ENCODE measurements around the gene CD300C.

Gene CD300C

DNA sequence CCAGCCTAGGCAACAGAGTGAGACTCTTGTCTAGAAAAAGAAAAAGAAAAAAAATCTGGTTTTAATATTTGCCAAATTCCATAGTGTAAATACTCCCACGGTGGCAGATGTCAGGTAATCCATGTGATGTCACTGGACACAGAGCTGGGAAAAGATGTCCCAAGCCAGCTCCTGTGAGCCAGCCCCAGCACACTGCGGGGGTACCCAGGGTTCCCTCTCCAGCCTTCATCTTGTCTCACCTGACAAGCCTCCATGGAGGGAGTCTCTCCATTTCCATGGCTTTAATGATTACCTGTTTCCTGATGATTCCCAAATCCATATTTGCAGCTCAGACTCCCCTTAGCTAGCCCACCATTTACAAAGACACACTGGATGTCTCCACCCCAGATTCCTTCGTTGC, 19.2 kb downstream of the CD300C start (continued):
- no peak for TF ChIP-seq ZBTB8A (tag by site-specific recombination; IDR thresholded peaks at IDR 0.05)
- TF ChIP-seq SP7 (tag by site-specific recombination; IDR thresholded peaks at IDR 0.05) = no peak
- TF ChIP-seq MEIS1 (CRISPR knock-in tag; IDR thresholded peaks at IDR 0.05; ENCODE audit: borderline replicate concordance) = no peak

DNA sequence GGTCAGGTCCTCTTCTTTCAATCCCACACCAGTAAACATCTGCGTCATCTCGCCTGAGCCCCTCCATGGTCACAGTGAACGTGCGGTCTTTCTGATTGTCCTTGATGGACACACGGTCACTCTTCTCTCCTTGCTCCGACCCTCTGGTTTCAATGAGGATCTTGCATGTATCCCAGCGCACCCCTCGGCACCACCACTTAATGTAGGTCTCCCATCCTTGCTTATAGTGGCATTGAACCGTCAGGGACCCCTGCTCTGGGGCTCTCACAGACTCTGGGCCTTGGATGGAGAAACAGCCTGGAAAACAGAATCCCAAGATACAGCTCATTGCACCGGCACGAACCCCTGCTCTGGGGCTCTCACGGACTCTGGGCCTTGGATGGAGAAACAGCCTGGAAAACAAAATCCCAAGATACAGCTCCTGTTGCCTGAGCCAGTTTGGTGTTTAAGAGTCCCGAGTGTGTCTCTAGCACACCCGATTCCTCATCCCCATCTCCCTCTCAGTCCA, 20.1 kb downstream of the CD300C start:
- CTCF ChIA-PET = interaction anchor here (0.7 kb wide), 1 partner anchor 84 kb away, joined by 4 read pairs; no protein-coding TSS in a partner anchor

DNA sequence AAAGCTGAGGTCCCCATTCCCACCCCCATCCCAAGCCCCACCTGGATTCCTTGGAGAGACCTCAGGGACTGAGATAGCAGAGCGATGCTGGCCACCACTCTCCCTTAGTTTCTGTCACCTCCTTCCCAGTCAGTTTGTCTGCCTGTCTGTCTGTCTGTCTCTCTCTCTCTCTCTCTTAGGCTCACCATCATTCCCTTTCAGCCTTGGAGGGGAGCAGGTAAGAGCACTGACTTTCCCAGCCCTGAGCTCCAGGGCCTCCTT, 20.5 kb downstream of the CD300C start:
- no peak overlapping the region for H3K4me3 ChIP-seq (ENCODE audit: low read depth, low read length)
- H3K27ac ChIP-seq (ENCODE audit: extremely low read depth, low read depth, low read length) = no peak overlapping the region
- ChIA-PET POLR2A (no interaction called here), CTCF (interaction anchor here (0.7 kb wide), 1 partner anchor 85 kb away, joined by 4 read pairs; no protein-coding TSS in a partner anchor)
- no peaks in the 10 kb centered on the region for H3K4me1 ChIP-seq (ENCODE audit: control insufficient read depth, insufficient read depth, low read length)
- no peaks in the 10 kb centered on the region for H3K9me3 ChIP-seq (ENCODE audit: control insufficient read depth, insufficient read depth, low read depth, low read length)
- H3K36me3 ChIP-seq (ENCODE audit: control insufficient read depth in 2 of 2, insufficient read depth in 1 of 2, low read length in 2 of 2) = no peaks in the 10 kb centered on the region
- TF ChIP-seq ZIC2 (tag by site-specific recombination; IDR thresholded peaks at IDR 0.05) = no peak
- TF ChIP-seq, protein P1, sequence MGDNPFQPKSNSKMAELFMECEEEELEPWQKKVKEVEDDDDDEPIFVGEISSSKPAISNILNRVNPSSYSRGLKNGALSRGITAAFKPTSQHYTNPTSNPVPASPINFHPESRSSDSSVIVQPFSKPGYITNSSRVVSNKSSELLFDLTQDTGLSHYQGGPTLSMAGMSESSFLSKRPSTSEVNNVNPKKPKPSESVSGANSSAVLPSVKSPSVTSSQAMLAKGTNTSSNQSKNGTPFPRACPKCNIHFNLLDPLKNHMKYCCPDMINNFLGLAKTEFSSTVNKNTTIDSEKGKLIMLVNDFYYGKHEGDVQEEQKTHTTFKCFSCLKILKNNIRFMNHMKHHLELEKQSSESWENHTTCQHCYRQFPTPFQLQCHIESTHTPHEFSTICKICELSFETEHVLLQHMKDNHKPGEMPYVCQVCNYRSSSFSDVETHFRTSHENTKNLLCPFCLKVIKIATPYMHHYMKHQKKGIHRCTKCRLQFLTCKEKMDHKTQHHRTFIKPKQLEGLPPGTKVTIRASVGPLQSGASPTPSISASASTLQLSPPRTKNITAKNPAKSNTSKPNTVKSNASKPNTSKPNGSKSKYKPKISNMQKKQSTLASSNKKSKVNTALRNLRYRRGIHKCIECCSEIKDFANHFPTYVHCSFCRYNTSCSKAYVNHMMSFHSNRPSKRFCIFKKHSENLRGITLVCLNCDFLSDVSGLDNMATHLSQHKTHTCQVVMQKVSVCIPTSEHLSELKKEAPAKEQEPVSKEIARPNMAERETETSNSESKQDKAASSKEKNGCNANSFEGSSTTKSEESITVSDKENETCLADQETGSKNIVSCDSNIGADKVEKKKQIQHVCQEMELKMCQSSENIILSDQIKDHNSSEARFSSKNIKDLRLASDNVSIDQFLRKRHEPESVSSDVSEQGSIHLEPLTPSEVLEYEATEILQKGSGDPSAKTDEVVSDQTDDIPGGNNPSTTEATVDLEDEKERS (tag by site-specific recombination; IDR thresholded peaks at IDR 0.05) = no peak
- TF ChIP-seq, protein P2, sequence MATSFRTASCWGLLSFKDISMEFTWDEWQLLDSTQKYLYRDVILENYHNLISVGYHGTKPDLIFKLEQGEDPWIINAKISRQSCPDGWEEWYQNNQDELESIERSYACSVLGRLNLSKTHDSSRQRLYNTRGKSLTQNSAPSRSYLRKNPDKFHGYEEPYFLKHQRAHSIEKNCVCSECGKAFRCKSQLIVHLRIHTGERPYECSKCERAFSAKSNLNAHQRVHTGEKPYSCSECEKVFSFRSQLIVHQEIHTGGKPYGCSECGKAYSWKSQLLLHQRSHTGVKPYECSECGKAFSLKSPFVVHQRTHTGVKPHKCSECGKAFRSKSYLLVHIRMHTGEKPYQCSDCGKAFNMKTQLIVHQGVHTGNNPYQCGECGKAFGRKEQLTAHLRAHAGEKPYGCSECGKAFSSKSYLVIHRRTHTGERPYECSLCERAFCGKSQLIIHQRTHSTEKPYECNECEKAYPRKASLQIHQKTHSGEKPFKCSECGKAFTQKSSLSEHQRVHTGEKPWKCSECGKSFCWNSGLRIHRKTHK (tag by site-specific recombination; IDR thresholded peaks at IDR 0.05) = no peak
- no peak for TF ChIP-seq TCF7L2 (IDR thresholded peaks at IDR 0.05; ENCODE audit: borderline replicate concordance, low read depth, low read length)
- TF ChIP-seq ZNF596 (tag by site-specific recombination; IDR thresholded peaks at IDR 0.05) = no peak
- TF ChIP-seq ZNF433 (tag by site-specific recombination; IDR thresholded peaks at IDR 0.05; ENCODE audit: low read depth) = no peak
- no peak for TF ChIP-seq ZNF768 (tag by site-specific recombination; IDR thresholded peaks at IDR 0.05)
- TF ChIP-seq ZNF529 (tag by site-specific recombination; IDR thresholded peaks at IDR 0.05; ENCODE audit: insufficient replicate concordance) = no peak
- no peak for TF ChIP-seq ZNF248 (tag by site-specific recombination; IDR thresholded peaks at IDR 0.05)
- TF ChIP-seq ZNF423 (tag by site-specific recombination; IDR thresholded peaks at IDR 0.05) = no peak
- TF ChIP-seq ZNF560 (tag by site-specific recombination; IDR thresholded peaks at IDR 0.05; ENCODE audit: borderline replicate concordance) = no peak
- TF ChIP-seq, protein P3, sequence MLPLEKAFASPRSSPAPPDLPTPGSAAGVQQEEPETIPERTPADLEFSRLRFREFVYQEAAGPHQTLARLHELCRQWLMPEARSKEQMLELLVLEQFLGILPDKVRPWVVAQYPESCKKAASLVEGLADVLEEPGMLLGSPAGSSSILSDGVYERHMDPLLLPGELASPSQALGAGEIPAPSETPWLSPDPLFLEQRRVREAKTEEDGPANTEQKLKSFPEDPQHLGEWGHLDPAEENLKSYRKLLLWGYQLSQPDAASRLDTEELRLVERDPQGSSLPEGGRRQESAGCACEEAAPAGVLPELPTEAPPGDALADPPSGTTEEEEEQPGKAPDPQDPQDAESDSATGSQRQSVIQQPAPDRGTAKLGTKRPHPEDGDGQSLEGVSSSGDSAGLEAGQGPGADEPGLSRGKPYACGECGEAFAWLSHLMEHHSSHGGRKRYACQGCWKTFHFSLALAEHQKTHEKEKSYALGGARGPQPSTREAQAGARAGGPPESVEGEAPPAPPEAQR (tag by site-specific recombination; IDR thresholded peaks at IDR 0.05) = no peak
- TF ChIP-seq, protein P4, sequence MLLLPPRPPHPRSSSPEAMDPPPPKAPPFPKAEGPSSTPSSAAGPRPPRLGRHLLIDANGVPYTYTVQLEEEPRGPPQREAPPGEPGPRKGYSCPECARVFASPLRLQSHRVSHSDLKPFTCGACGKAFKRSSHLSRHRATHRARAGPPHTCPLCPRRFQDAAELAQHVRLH (tag by site-specific recombination; IDR thresholded peaks at IDR 0.05) = no peak
- TF ChIP-seq, protein P5, sequence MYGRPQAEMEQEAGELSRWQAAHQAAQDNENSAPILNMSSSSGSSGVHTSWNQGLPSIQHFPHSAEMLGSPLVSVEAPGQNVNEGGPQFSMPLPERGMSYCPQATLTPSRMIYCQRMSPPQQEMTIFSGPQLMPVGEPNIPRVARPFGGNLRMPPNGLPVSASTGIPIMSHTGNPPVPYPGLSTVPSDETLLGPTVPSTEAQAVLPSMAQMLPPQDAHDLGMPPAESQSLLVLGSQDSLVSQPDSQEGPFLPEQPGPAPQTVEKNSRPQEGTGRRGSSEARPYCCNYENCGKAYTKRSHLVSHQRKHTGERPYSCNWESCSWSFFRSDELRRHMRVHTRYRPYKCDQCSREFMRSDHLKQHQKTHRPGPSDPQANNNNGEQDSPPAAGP (tag by site-specific recombination; IDR thresholded peaks at IDR 0.05) = no peak
- TF ChIP-seq, protein P6, sequence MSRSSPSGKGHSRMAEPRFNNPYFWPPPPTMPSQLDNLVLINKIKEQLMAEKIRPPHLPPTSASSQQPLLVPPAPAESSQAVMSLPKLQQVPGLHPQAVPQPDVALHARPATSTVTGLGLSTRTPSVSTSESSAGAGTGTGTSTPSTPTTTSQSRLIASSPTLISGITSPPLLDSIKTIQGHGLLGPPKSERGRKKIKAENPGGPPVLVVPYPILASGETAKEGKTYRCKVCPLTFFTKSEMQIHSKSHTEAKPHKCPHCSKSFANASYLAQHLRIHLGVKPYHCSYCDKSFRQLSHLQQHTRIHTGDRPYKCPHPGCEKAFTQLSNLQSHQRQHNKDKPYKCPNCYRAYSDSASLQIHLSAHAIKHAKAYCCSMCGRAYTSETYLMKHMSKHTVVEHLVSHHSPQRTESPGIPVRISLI (tag by site-specific recombination; IDR thresholded peaks at IDR 0.05) = no peak
- TF ChIP-seq ZNF112 (tag by site-specific recombination; IDR thresholded peaks at IDR 0.05) = no peak
- no peak for TF ChIP-seq ZSCAN30 (tag by site-specific recombination; IDR thresholded peaks at IDR 0.05)

More for the DNA sequence above, 20.1 kb downstream of the CD300C start:
- Histone ChIP-seq H3K27ac (ENCODE audit: extremely low read depth, low read depth, low read length) (no peak overlapping the region), H3K36me3 (ENCODE audit: control insufficient read depth in 2 of 2, insufficient read depth in 1 of 2, low read length in 2 of 2) (no peaks in the 10 kb centered on the region), H3K4me1 (ENCODE audit: control insufficient read depth, insufficient read depth, low read length) (no peaks in the 10 kb centered on the region), H3K4me3 (ENCODE audit: low read depth, low read length) (no peak overlapping the region), H3K9me3 (ENCODE audit: control insufficient read depth, insufficient read depth, low read depth, low read length) (no peaks in the 10 kb centered on the region)
- TF ChIP-seq HOXA7 (CRISPR knock-in tag; IDR thresholded peaks at IDR 0.05; ENCODE audit: borderline replicate concordance) (no peak), GLIS1 (tag by site-specific recombination; IDR thresholded peaks at IDR 0.05) (no peak)
- POLR2A ChIA-PET = no interaction called here
